WI38 (cell line): ENCODE data around the gene KIAA1755.
"Not testable (repeated sequence)": the region's sequence is repeated elsewhere in the genome, so short reads cannot be mapped to it uniquely, and the experiment has no call there.

ENCODE experiments used
- H3K4me3 ChIP-seq: 2 replicates; pipeline ENCODE4 v1.5.1; 2011; ENCODE audit warnings: low read depth, mild to moderate bottlenecking, control low read depth, low read length
- CTCF ChIP-seq: IDR thresholded peaks from 2 replicates; pipeline ENCODE4 v1.5.1; 2012; ENCODE audit warnings: low read depth, mild to moderate bottlenecking, control low read depth, low read length

KIAA1755 gene

DNA sequence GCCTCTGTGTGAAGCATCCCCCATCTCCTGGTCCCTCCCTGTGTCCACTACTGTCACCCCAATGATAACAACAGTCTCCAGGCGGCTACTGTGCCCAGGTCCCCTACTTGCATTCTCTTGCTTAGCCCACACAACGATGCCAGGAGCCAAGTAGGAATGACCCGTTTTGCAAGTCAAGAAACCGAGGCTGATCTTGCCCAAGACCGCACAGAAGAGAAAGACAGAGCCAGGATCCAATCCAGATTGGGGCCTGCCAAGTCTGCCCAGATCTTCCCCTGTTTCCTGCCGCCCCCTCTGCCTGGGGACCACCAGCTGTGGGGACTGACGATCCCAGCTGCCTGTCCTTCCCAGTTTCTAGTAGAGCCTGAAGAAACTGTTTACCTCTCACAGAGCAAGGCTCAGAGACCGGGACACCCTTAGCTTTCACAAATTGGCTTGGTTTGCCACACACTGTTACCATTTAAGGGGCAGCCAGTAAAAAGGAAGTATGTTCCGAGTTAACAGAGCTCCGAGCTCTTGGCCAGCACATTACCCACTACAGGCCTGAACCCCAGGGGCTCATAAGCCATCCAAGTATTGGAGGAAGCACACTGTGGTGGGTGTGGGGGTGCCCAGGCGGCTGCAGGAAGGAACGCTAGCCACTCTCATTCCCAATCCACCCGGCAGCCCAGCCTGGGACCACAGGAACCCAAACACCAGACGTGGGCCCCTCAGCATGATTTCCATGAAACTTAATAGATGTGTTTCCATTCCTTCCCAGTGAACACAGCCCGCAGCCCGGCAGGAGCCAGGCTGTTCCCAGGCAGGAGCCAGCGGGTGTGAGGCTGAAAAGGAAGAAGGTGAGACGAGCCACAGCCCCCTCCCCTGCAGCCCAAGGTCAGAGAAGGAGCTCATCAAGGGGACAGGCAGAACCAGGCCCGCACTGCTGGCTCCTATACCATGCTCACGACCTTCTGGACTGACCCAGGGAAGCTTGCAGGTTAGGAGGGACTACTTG is 7.9 kb downstream of the KIAA1755 start:
- no peak overlapping the region for H3K4me3 ChIP-seq
- no peak for TF ChIP-seq CTCF

DNA sequence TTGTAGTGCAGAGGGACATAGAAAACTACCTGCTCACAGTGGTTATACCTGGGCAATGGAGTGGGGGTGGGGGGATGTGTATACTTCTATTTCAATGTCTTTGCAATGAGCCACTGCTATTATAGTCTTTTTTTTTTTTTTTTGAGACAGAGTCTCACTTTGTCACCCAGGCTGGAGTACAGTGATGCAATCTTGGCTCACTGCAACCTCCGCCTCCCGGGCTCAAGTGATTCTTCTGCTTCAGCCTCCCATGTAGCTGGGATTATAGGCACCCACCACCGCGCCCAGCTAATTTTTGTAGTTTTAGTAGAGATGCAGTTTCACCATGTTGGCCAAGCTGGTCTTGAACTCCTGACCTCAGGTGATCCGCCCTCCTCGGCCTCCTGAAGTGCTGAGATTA is 9.1 kb downstream of the KIAA1755 start:
- H3K4me3 ChIP-seq, result not testable (repeated sequence)

DNA sequence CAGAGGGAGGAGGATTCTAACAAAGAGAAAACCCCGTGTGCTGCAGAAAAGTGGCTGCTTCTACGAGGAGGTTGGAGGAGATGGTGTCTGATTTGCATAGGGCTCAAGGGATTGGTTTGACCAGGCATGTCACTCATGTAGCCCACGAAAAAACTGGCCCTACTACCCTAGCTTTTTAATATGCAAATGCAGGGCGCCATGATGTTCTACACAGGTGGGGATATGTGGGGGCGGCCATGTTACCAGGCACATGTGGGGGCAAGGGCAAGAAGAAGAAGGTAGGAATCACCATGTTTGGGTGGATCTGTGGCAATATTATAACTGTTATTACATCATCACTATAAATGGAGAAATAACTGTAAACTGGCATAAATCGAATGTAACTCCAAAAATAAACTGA is 9.9 kb downstream of the KIAA1755 start:
- no peak for TF ChIP-seq CTCF
- no peak overlapping the region for H3K4me3 ChIP-seq

- no peak overlapping the region for H3K4me3 ChIP-seq
- TF ChIP-seq CTCF, result no peak
Observed at GRCh38 chr20:38249536-38250310, 10.8 kb downstream of the KIAA1755 start.

DNA sequence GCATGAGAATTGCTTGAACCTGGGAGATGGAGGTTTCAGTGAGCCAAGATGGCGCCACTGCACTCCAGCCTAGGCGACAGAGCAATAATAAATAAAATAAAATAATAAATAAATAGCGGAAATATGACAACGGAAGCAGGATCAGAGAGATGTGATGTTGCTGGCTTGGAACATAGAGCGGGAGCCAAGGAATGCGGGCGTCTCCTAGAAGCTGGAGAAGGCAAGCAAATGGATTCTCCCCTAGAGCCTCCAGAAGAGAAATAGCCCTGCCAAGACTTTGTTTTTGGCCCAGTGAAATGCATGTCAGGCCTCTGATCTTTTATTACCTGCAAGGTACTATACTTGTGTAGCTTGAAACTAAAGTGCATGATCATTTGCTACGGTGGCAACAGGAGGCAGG is 12.4 kb downstream of the KIAA1755 start:
- TF ChIP-seq CTCF, result no peak
- no peak overlapping the region for H3K4me3 ChIP-seq

GRCh38 chr20:38247725-38248124 is 12.8 kb downstream of the KIAA1755 start:
- H3K4me3 ChIP-seq, result not testable (repeated sequence)

GRCh38 chr20:38247166-38247509 is 13.4 kb downstream of the KIAA1755 start:
- H3K4me3 ChIP-seq, result no peak overlapping the region
- TF ChIP-seq CTCF, result no peak

- H3K4me3 ChIP-seq, result no peak overlapping the region
- TF ChIP-seq CTCF, result no peak
Observed at GRCh38 chr20:38246357-38247165, 14.0 kb downstream of the KIAA1755 start.
